NCI-H226 (cell line): ENCODE data around the gene TRMO.

Experiments used
- DNase-seq: peaks from one replicate; pipeline ENCODE4 v3.0.0-alpha.2; 2015

TRMO gene

DNA sequence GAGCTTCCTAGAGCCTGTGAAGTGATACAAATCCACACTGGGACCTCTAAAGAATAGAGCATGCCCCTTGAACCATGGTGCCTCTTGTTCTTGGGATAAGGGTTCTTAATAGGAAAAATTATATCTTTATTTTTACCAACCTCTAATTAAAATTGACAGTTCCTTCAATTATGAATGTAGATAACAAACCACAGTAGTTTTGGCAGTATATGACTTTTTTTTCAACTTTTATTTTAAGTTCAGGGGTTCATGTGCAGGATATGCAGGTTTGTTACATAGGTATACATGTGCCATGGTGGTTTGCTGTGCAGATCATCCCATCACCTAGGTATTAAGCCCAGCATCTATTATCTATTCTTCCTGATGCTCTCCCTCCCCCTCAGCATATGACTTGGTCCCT lies 14.7 kb upstream of the TRMO start:
- DNase-seq: no peak

DNA sequence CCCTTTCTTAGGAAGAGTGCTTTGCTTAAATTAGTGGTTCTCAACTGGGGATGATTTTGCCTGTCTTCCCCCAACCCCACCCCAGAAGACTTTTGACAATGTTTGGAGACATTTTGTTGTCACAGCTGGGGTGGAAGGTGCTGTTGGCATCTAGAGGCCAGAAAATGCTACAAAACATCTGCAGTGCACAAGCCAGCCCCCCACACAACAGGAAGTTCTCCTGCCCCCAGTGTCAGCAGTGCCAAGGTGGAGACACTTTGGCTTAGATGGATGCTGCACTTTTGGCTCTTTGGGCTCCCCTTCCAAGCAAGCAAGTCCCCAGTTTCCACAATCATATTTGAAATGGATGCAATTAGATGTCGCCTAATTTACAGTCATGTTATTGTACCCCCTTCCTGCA lies 13.0 kb upstream of the TRMO start:
- DNase-seq: no peak

DNA sequence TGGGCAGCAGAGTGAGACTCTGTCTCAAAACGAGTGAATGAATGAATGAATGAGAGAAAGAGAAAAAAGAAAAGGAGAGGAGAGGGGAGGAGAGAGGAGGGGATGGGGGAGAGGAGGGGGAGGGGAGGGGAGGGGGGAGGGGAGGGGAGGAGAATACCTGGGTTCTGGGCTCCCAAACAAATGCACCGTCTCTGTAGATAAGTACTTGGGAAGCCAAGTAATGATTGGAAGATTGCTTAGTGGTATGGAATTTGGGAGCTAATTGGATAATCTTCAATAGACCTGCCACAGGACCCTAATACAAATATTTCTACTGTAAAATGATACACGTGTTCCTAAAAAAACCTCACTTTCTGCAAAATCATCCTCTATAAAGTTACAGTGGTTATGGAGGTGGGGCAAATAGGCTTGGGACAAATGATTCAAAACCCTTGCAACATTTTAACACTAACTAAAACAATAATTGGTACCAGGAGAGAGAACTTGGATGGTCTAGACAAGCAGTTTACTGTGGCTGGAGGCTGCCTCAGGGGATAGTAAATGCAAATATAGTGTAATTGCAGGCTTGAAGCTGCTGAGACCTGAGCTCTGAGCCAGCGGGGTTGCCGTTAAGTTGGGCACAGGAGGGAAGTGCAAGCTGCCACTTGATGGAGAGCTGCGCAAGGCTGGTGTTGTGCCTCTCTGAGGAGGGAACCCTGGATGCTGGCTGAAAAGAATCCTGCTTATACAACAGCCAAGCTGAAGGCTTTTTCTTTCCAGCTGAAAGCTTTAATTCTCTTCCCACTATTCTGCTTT lies 12.2 kb upstream of the TRMO start:
- no peak for DNase-seq

DNA sequence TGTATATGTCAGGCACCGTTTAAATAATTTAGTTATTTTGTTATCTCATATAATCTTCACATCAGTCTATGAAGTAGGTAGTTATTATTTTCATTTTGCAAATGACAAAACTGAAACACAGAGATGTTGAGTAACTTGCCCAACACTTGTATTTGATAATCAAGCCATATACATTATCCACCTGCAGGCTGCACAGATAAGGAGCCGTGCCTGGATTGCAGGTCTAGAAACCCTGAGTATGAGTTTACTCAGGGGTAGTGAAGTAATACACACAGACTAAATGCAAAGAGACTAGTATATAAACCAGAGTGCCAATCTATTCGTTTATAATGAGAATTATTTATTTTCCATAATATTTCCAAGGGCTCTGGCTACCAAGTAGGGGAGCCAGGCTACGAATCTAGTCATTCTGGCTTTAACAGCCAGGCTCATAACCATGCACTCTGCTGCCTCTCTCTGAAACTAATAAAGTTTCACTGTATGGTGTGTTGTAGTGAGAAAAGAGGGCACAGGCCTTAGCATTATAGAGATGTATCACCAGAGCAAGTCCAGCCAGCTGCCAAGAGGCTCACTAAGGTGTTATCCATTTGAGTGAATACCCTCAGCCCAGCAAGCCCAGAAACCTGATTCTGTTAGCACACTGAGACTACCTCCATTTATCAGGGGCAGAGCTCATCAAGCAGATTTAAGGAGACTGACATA lies 11.1 kb upstream of the TRMO start:
- DNase-seq: no peak

DNA sequence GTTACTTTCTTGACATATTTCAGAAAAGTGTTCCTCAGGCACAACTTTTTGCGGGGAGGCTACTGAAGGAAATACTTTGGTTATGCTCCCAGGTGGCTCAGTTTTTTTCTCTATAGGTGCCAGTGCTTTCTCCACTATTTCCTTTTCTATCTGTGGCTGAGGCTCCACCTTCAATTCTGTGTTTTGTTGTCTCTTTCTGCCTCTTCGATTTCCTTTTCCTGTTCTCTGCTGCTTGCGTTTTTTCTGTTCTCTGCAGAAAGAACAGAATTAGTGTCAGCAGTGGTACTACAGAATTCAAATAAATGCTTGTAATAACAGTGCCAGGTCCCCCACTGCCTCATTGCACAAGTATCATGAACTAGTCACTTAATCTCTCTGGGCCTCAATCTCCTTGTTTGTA lies 8.7 kb upstream of the TRMO start:
- DNase-seq: no peak

DNA sequence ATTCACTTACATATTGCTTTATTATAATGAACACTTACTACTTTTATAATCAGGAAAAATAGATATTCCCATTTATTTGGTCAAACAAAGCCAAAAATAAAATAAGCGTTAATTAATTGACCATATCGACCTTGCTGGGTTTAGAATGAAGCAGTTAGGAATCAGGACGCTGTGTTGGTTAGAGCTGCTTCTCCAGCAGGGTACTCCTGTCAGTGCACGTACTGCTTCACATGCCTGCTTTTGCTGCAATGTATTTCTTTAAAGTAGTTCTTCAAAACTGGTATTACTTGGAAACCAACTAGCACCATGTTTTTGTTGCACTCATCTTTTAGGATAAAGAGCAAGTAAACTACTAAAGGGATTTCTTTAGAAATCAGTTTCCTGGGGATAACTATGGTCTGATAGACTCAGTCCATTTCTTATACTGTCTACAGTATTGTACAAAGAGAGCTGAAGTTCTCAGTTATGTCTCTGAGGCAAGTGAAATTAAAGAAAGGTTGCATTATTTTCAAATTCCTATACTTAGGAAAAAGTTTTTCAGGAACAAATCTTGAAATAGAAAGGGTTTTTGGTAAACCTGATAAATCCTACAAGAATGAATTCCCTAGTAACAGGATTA lies 6.8 kb upstream of the TRMO start:
- no peak for DNase-seq

DNA sequence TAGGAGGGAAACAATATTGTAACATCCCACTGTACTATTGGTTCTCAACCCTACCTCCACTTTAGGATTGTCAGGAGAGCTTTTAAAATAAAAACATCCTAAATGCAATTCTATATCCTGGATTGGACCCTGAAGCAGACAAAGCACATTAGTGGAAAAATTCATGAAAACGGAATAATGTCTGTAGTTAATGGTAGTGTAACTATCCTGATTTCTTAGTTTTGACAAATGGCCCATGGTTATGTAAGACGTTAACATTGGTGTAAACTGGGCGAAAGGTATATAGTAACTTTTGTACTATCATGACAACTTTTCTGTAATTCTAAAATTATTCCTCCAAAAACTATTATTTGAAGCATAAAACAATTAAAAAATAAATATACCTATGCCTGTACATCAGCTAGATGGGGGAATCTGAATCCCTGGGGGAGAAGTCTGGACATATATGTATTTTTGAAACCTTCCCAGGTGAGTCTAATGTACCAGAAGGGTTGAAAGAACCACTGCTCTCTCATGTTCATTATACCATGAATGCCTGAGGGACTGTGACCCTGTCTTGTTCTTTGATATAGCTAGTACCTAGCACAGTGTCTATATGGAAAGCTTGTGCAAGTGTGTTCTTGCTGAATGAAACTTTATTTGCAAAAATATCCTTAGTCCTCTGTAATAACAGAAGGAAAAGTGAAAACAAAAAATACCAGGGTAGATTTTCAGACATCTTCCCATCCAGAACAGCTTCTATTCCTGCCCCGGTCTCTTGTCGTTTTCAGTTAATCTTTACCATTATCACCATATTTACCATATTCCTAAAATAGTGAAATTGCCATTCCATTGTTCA lies 3.4 kb upstream of the TRMO start:
- no peak for DNase-seq

DNA sequence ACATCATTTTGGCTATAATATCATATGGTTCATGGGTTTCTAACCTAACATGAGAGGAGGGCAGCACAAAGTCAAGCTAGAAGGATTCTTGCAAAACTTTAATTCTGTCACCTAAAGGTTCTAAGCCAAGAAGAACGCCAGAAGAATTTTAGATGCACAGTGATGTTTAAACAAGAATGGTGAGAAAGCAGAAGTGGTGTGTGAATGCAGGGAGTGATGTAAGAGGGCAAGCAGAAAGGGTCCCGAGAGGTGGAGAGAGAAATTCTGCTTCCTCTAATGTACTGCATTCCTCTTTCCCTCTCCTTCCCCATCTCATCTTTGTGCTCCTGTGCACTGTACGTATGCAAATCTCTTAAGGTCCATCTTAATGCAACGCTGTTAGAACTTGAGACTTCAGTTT lies 2.1 kb upstream of the TRMO start:
- no peak for DNase-seq

DNA sequence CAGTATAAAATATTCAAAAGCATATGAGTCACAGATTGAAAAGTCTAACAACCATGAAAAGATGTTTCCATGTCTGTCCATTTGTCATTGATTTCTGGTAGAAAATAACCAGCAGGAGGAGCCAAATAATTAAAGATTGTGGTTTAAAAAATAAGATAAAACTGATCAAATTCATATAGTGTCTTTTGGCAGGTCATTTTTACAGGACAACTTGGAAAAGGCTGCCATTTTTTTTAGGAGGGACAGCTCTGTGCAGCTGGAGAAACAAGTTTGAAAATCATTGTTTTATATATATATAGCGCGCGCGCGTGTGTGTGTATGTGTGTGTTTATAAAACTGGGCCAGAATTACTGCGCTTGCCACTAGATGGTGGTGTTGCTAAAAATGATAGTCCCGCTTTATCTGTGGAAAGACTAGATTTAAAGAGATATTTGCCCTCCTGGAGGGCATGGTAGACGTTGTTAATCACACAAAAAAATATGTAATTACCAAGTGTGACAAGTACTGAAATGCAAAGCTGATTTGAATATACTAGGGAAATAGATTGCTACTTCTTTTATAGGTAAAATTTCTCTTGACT lies 1.3 kb upstream of the TRMO start:
- peak; percentile 57 for DNase-seq

DNA sequence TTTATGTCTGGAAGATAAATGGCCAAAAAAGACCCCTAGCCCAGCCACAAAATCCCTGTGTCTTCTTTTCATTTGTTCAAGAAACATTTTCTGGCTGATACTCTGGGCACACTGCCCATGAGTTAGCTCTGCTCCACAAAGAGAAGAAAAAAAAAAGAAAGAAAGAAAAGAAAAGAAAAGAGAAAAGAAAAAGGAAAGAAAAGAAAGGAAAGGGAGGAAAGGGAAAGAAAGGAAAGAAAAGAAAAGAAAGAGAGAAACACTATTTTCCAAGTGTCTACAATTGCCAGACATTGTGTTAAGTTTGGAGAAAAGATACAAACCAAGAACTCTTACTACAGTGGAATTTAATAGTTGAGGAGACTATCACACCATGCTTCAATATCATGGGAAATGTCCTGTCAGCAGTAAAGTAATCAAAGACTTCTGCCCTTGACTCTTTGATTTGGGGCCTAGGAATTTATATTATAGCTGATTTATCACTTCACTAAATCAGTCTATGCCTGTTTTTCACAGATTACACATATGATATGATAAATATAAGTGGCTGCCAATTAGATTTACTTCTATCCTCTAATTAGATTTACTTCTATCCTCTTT lies 3.0 kb downstream of the TRMO start:
- DNase-seq: no peak

DNA sequence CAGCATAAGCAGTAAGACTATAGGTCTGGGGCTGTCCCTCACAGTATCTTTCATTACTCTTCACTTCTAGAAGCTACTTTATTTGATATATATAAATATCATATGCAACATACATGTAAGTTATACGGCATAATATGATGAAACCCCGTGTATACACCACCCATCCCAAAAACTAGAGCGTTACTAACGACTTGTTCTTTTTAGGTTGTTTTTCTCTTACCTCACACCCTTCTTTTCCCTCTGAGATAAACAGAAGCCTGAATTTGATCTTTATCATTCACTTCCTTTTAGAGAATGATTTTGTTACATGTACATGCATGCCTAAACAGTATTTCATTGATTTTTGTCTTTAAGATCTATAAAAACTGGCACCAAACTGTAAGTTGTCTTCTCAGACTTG lies 3.7 kb downstream of the TRMO start:
- no peak for DNase-seq

DNA sequence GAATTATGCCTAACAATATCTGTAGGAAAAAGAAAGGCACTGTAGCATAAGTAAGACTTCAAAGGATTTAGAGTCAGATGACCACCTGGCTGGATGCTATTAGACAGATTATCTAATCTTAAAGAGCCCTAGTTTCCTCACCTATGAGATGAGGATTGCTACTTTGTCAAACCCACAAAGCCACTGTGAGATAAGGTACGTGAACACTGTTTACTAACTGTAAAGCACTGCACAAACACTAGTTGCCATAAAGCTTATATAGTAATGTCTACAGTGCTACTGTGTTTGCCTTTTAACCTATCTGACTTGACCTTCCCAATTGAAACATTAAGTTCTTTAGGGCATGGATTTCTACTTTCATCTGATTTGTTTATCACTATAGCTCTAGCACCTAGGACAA lies 10.3 kb downstream of the TRMO start:
- no peak for DNase-seq

DNA sequence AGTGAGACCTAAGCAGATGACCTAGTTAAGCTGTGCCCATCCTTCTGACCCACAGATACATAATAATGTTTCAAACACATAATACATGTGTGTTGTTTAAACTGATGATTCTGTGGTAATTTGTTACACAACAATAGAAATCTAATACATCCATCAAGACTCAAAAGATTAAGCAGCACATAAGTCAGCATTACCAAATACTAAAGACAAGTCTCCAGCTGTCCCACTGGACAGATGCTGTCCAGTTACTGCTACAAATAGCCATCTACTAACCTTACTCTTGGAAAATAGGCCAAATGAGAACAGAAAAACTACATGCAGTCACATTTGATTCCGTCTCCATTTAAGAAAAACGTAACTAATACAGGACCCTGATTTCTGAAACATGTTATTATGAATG lies 10.8 kb downstream of the TRMO start:
- DNase-seq: no peak

DNA sequence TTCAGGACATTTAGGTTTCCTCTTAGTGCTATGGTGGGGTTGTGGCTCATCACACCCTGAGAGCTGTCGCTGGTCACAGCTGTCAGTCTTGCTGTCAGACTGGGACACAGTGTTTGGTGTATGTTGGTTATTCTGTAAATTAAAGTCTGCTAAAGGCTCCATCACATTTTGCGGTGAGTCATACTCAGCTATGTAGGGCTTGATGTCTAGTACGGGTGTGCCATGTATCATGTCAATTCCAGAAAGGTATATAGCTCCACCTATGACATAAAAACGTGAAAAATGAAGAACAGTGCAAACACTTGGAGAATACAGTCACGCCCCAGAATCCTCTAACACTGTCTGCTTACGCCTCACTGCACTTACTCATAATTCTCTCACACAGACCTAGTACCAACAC lies 11.9 kb downstream of the TRMO start:
- DNase-seq: no peak

DNA sequence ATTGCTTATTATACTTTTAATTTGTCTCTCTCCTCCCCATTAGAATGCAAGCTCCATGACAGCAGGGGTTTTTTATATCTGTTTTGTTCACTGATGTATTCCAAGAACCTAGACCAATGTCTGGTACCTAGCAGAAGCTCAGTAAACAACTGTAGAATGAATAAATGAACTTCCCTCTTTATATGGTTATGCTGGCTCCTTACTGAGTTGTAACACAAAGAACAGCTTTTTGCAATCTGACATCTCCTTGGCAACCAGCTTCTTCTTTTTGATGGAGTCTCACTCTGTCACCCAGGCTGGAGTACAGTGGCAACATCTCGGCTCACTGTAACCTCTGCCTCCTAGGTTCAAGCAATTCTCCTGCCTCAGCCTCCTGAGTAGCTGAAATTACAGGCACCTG lies 13.6 kb downstream of the TRMO start:
- no peak for DNase-seq

DNA sequence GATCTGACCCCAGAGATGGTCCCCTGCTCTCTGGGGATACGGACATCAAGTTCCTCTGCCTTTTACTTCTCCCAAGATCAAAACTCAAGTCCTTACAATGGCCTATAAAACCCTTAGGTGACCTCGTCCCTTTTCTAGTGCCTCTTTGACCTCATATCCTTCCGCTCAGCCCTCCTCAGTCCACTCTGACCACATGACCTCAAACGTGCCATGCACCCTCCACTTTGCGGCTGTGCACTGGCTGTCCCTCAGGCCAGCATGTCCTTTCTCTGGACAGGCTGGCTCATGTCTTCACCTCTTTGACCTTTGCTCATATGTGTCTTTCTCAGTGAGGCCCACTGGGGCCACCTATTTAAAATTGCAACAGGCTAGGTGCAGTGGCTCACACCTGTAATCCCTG lies 14.7 kb downstream of the TRMO start:
- DNase-seq: no peak

DNA sequence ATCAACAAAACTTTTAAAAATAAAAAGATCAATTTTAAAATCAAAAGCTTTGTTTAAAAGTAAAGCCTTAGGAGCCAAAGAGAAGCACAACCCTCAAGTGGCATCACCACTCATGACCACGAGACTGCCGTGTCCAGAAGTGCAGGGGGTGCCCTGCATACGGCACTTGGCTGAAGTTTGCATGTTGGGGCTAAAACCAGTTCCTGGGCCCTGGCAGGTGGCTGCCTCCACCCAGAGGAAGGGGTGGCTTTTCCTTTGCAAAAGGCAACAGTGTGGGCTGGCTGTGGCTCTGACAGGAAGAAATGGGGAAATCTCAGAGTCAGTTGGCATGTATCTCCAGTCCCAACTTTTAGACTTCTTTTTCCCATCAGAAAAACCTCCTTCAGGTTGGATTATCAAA lies 15.3 kb downstream of the TRMO start:
- DNase-seq: no peak

DNA sequence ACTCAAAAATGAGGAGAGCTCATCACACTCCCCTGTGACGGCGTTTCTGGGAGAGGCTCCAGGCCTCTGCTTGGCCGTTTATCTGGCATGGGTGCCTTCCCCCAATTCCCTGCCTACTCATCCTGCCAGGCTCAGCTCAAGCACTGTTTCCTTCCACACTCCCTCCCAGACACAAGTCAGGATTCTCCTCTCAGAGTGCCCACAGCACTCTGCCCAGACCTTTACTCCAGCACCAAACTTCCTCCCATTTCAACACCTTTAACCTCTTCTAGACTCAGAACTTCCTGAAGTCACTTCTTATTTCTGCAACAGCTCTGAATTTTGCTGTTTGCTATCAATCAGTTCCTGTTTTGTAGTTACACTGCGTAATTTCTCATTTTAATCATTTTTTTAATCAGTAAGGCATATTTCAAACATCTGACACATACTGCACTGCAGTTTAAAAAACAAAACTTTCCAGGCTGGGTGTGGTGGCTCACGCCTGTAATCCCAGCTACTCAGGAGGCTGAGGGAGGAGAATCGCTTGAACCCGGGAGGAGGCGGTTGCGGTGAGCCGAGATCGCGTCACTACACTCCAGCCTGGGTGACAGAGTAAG lies 16.0 kb downstream of the TRMO start:
- DNase-seq: no peak

DNA sequence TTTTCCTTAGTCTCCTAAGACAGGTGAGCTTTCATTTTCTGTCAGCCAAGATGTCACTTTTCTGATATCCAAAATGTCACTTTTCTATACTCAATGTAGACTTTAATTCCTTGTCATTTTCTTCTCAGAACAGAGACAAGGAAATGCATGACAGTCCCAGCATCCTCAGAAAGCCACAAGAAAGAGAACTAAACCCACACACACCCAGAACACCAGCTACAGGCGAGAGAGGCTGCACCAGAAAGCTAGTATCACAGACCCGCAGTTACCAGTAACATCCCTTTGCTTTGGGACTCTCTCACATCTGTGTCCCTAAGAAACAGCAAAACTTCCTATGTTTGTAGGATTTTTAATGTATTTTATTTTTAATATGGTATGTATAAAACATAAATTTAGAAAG lies 17.1 kb downstream of the TRMO start:
- DNase-seq: no peak

DNA sequence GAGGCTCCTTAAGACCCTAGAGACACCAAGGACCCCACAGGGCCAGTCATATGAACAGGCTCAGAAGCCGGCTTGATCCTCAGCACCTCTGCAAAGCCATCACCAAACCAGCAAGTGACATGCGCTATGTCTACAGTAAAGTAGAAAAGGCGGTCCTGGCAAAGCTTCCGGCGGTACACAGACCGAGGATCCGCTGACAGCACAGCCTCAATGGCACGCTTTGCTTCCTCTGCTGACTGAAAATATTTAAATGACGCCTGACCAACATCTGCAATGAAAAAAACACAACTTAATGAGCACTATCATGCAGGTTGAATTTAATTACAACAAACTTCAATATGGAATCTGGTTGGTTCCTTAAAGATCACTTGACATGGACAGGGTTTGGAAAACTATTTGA lies 17.6 kb downstream of the TRMO start:
- no peak for DNase-seq

DNA sequence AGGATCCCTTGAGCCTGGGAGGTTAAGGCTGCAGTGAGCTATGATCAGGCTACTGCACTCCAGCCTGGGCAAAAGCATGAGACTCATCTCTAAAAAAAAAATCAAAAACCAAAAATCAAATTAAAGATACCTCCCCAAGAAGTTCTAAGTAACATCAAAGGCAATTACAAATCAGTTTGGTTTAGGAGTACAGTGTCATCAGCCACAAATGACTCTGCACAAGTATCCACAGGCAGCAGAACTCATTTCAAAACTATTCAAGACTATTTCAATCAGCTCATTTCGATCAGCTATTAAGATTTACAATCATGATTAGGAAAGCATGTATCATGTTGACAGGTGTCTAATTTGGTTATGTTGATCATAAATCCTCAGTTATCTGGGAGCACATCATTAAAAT lies 19.1 kb downstream of the TRMO start:
- DNase-seq: no peak
